GM12875 (cell line): ENCODE data around the gene NLGN4Y.

ENCODE experiments used
- H3K4me3 ChIP-seq: one replicate; pipeline ENCODE4 v1.5.1; 2011; ENCODE audit warnings: low read depth, low read length, control low read depth
- TF ChIP-seq, protein P1 (sequence below): IDR thresholded peaks from 2 replicates; pipeline ENCODE4 v1.5.1; 2011; ENCODE audit warnings: low read depth, mild to moderate bottlenecking, control low read depth, inconsistent platforms, low read length, moderate library complexity, borderline replicate concordance; ENCODE audit not compliant: insufficient read depth

The NLGN4Y gene

DNA sequence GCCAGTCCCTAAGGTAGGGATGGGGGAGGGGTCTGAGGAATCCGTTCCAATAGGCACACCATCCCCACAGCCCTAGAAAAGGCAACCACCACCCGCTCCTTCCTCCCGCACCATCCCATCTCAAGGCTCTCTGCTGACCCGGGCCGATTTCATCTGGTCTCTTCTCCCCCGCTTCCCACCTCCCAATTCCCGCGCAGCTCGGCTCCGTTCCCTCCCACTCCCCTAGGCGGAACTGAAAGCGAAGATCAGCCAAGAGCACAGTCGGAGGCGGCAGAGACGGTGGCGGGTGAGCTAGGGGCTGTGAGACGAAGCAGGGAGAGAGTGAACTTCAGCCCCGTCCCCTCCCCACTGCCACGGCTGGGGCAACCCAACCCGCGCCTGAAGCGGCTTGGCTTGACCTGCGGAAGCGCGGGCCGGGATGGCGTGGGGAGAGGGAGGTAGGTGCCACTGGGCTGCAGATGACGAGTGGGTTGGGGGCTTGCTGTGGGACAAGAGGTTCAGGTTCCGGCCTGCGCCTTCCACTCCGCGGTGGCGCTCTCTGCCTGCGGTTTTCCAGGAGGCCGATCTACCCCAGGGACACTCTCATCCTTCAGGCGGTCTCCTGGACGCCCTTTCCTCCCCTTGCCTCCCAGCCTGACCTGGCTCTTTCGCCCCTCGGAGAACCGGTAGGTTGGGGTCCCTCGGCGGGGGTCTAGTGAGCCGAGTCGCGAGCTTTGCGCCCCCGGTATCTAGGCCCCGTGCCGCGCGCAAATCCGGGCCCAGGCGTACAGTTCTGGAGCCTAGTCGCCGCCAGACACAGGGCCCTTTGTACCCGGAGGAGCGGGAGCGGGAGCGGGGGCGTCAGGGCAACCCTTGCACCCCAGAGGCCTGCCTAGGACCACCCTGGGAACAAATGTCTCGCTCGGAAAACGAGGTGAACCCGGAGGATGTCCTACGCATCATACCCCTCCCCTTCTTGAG lies at the start of gene NLGN4Y:
Gene NLGN4Y (plus strand): TSS at position 258 of the 960 bp plus-strand sequence. CDS start 97,591 bp downstream, outside the sequence.
- TF ChIP-seq, protein P1, sequence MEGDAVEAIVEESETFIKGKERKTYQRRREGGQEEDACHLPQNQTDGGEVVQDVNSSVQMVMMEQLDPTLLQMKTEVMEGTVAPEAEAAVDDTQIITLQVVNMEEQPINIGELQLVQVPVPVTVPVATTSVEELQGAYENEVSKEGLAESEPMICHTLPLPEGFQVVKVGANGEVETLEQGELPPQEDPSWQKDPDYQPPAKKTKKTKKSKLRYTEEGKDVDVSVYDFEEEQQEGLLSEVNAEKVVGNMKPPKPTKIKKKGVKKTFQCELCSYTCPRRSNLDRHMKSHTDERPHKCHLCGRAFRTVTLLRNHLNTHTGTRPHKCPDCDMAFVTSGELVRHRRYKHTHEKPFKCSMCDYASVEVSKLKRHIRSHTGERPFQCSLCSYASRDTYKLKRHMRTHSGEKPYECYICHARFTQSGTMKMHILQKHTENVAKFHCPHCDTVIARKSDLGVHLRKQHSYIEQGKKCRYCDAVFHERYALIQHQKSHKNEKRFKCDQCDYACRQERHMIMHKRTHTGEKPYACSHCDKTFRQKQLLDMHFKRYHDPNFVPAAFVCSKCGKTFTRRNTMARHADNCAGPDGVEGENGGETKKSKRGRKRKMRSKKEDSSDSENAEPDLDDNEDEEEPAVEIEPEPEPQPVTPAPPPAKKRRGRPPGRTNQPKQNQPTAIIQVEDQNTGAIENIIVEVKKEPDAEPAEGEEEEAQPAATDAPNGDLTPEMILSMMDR: no peak
- no peak within 1 kb of the TSS for H3K4me3 ChIP-seq

GRCh38 chrY:14485935-14486334 lies 38.4 kb upstream of the NLGN4Y start:
- H3K4me3 ChIP-seq: no peak overlapping the region
- TF ChIP-seq, protein P1: no peak

- TF ChIP-seq, protein P1: no peak
- no peak overlapping the region for H3K4me3 ChIP-seq
Observed at GRCh38 chrY:14490226-14490625, 34.1 kb upstream of the NLGN4Y start.

DNA sequence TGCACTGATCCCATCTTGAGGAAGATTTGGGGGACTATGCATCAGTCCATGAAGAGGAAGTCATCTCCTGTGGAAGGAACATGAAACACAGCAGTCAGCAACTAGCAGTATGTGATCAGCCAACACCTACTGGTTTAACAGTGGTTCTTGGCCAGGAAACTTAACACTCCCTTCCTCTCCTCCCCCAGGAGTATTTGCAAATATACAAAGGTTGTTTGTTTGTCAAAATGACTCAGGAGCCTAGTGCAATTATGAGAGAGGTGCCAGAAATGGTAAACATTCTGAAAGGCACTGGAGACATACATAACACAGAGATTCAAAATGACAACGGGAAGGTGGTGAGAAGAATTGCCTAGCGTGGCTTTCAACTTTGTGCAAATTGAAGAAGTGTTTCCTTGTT lies 26.3 kb upstream of the NLGN4Y start:
- H3K4me3 ChIP-seq: no peak overlapping the region
- TF ChIP-seq, protein P1: no peak

DNA sequence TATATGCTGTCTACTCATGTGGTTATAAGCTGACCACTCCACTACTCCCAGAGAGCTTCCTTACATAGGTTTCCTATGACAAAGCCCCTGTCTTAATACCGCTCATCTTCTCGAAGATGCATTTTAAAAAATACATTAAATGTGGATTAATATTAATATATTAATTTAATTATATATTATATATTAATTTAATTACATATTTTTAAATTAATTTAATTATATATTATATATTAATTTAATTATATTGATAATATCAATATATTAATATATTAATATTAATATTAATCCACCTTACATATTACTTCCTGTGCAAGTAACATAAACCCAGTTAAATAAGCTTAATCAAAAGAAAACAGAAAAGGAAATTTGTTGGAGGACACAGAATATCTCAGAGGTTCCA lies 19.7 kb upstream of the NLGN4Y start:
- TF ChIP-seq, protein P1: no peak

DNA sequence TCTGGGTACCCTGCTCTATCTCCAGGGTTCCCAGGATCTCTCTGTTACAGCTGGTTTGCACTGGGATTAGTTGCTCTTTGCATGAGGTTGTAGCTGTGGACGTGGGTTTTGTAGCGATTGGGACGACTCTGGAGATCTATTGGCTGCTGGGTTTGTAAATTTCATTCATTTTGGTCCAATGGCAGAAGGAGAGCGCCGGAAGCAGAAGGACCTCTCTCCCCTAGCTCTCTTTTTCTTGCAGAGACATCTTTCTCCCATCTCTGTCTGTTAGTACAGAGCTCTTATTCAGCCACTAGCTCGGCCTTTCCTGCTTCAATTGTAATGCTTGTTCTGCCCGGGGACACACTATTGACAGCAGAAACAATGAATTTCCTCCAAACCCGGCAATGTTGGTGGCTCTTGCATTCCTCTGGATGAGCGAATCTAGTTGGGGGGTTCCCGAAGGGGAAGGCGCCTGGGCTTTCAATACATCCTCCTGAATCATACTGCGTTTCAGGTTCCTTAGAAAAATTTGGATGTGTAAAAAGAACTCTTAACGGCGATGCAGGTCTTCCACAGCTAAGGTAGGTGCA lies 1.9 kb upstream of the NLGN4Y start:
- H3K4me3 ChIP-seq: no peak overlapping the region

More for the DNA sequence above, 19.7 kb upstream of the NLGN4Y start:
- H3K4me3 ChIP-seq: no peak overlapping the region

More for the DNA sequence above, 1.9 kb upstream of the NLGN4Y start:
- TF ChIP-seq, protein P1: no peak
